Neural crest cell (in vitro differentiated cells): Measurements from ENCODE around the gene WNT5B. TPM values are rescaled to one million over a fixed set of nuclear protein-coding genes. Genes with fewer than 3 reads are reported as not detected.
A peak's percentile ranks its signal among the peaks of the same experiment; 100 is the strongest.

Source experiments
- DNase-seq: peaks from one replicate; pipeline ENCODE4 v3.0.0; 2021; ENCODE audit warnings: low read depth, mixed read lengths, low spot score
- H3K27ac Mint-ChIP-seq: one replicate; pipeline ENCODE4 v1.8.0; 2021; ENCODE audit warnings: mild to moderate bottlenecking, mixed read lengths; ENCODE audit not compliant: unreplicated experiment
- H3K27me3 Mint-ChIP-seq: 2 replicates; pipeline ENCODE4 v1.8.0; 2021; ENCODE audit warnings: low read depth, mild to moderate bottlenecking, mixed read lengths
- H3K36me3 Mint-ChIP-seq: 2 replicates; pipeline ENCODE4 v1.8.0; 2021; ENCODE audit warnings: low read depth, mild to moderate bottlenecking, mixed read lengths
- H3K4me1 Mint-ChIP-seq: 2 replicates; pipeline ENCODE4 v1.8.0; 2021; ENCODE audit warnings: mixed read lengths
- H3K4me3 Mint-ChIP-seq: one replicate; pipeline ENCODE4 v1.8.0; 2021; ENCODE audit warnings: mild to moderate bottlenecking, mixed read lengths
- H3K9me3 Mint-ChIP-seq: 2 replicates; pipeline ENCODE4 v1.8.0; 2021; ENCODE audit warnings: mixed read lengths
- CTCF ChIP-seq: fragments of 200-600 bp; sonication (generic); conservative IDR thresholded peaks from 2 replicates; pipeline ENCODE4 v1.5.0; 2021; ENCODE audit warnings: antibody characterized with exemption, mild to moderate bottlenecking
- long read RNA-seq: library from polyadenylated mRNA; unstranded; transcript quantifications from one replicate; pipeline ENCODE4 v2.0.0, GENCODE V29; 2020
- total RNA-seq: library from RNA; stranded (reverse); gene quantifications from 2 replicates; pipeline ENCODE4 v1.2.1, GENCODE V29; 2021

WNT5B gene
- total RNA-seq = 14.0 and 14.2 TPM in 2 replicates
- long read RNA-seq, partial matches to known transcripts = 1 of 10 reads
- long read RNA-seq, other reads (novel, unspliced or antisense) = 9 of 10 reads

GRCh38 chr12:1628666-1629337 lies at the start of gene WNT5B:
Gene WNT5B (plus strand): TSS chr12:1629231. CDS start chr12:1631355, 2,124 bp downstream.
- no peak for TF ChIP-seq CTCF
- H3K9me3 Mint-ChIP-seq = no peaks in the 10 kb centered on the region
- H3K4me3 Mint-ChIP-seq = peak within 1 kb of the TSS; percentile 82
- H3K36me3 Mint-ChIP-seq = no peaks in the 10 kb centered on the region
- H3K27ac Mint-ChIP-seq = no peak within 1 kb of the TSS
- peaks cover 37% of the 10 kb centered on the region for H3K4me1 Mint-ChIP-seq
- H3K27me3 Mint-ChIP-seq = peaks cover 67% of the 10 kb centered on the region
- DNase-seq = no peak

- Mint-ChIP-seq H3K36me3 (no peaks in the 10 kb centered on the region), H3K4me1 (peaks cover 85% of the 10 kb centered on the region), H3K27ac (no peak overlapping the region), H3K4me3 (peak overlapping the region; percentile 52), H3K27me3 (peaks cover 7% of the 10 kb centered on the region), H3K9me3 (no peaks in the 10 kb centered on the region)
- no peak for DNase-seq
- no peak for TF ChIP-seq CTCF
Observed at GRCh38 chr12:1579651-1580435, 49.2 kb upstream of the WNT5B start.

DNA sequence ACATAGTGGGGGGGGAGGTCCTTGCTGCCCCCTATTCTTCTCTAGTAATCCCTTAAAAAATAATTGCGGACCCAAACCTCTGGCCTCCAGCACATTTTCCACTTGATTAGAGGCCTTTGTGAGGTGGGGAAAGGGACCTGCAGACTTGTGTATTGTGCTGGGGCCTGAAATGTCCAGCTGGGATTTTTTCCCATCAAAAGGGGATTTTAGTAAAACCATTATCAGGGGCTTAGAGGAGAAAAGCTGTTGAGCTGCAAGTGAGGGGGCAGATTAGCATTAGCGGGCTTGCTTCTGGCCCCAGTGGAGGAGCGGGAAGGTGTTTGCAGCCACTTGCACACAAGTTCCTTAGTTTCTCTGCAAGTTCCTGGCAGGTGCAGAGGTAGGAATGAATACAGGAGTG lies 48.5 kb upstream of the WNT5B start:
- H3K4me3 Mint-ChIP-seq = peak overlapping the region; percentile 52
- peaks cover 80% of the 10 kb centered on the region for H3K4me1 Mint-ChIP-seq
- no peak for TF ChIP-seq CTCF

GRCh38 chr12:1581973-1582708 lies 46.9 kb upstream of the WNT5B start:
- H3K4me1 Mint-ChIP-seq = peaks cover 64% of the 10 kb centered on the region
- DNase-seq = no peak
- H3K9me3 Mint-ChIP-seq = no peaks in the 10 kb centered on the region
- H3K4me3 Mint-ChIP-seq = no peak overlapping the region
- no peak for TF ChIP-seq CTCF
- no peaks in the 10 kb centered on the region for H3K36me3 Mint-ChIP-seq
- peaks cover 7% of the 10 kb centered on the region for H3K27me3 Mint-ChIP-seq
- H3K27ac Mint-ChIP-seq = no peak overlapping the region

More for the DNA sequence above, 48.5 kb upstream of the WNT5B start:
- H3K27me3 Mint-ChIP-seq = peaks cover 7% of the 10 kb centered on the region
- H3K36me3 Mint-ChIP-seq = no peaks in the 10 kb centered on the region
- DNase-seq = no peak
- no peaks in the 10 kb centered on the region for H3K9me3 Mint-ChIP-seq
- no peak overlapping the region for H3K27ac Mint-ChIP-seq

- Mint-ChIP-seq H3K27ac (no peak overlapping the region), H3K4me1 (peaks cover 66% of the 10 kb centered on the region), H3K9me3 (no peaks in the 10 kb centered on the region), H3K27me3 (peaks cover 7% of the 10 kb centered on the region), H3K4me3 (no peak overlapping the region), H3K36me3 (no peaks in the 10 kb centered on the region)
- no peak for DNase-seq
- no peak for TF ChIP-seq CTCF
Observed at GRCh38 chr12:1582709-1583050, 46.4 kb upstream of the WNT5B start.
